Measurements from ENCODE around the gene BMPR1B. TPM values are rescaled to one million over a fixed set of nuclear protein-coding genes. Genes with fewer than 3 reads are reported as not detected.
A peak's percentile ranks its signal among the peaks of the same experiment; 100 is the strongest.
"Not testable (repeated sequence)": the region's sequence is repeated elsewhere in the genome, so short reads cannot be mapped to it uniquely, and the experiment has no call there.

Gene BMPR1B
- total and polyA plus RNA-seq, 4 donors, result 11.8 to 30.1 (median 16.7) TPM

GRCh38 chr4:94814237-94814636, 56.5 kb downstream of the BMPR1B start:
- Histone ChIP-seq H3K4me3 (ENCODE audit: low read depth, low read length) (no peak overlapping the region), H3K4me1 (ENCODE audit: control insufficient read depth, insufficient read depth, low read length) (no peaks in the 10 kb centered on the region), H3K36me3 (ENCODE audit: control insufficient read depth, insufficient read depth, low read length) (no peaks in the 10 kb centered on the region), H3K27ac (ENCODE audit: low read depth, low read length) (no peak overlapping the region), H3K27me3 (ENCODE audit: control insufficient read depth, insufficient read depth, low read length) (no peaks in the 10 kb centered on the region), H3K9me3 (ENCODE audit: control insufficient read depth, insufficient read depth, low read length) (no peaks in the 10 kb centered on the region)
- no peak for DNase-seq (ENCODE audit: low read depth in 4 of 6, low spot score in 6 of 6)

GRCh38 chr4:94819371-94820168, 61.8 kb downstream of the BMPR1B start:
- no CpG with 5 or more reads among the region's 4 CpGs for WGBS (ENCODE audit: insufficient coverage)
- DNase-seq (ENCODE audit: low read depth in 4 of 6, low spot score in 6 of 6), result peak in 1 of 6 donors; percentile 55
- Histone ChIP-seq H3K9me3 (ENCODE audit: control insufficient read depth, insufficient read depth, low read length) (no peaks in the 10 kb centered on the region), H3K27me3 (ENCODE audit: control insufficient read depth, insufficient read depth, low read length) (no peaks in the 10 kb centered on the region), H3K4me3 (ENCODE audit: low read depth, low read length) (no peak overlapping the region), H3K4me1 (ENCODE audit: control insufficient read depth, insufficient read depth, low read length) (no peaks in the 10 kb centered on the region), H3K36me3 (ENCODE audit: control insufficient read depth, insufficient read depth, low read length) (no peaks in the 10 kb centered on the region), H3K27ac (ENCODE audit: low read depth, low read length) (no peak overlapping the region)

GRCh38 chr4:94826206-94826605, 68.5 kb downstream of the BMPR1B start:
- peak in 4 of 6 donors; percentile 4 to 60 (median 28) for DNase-seq (ENCODE audit: low read depth in 4 of 6, low spot score in 6 of 6)
- 40% methylated on average over 4 of the region's 5 CpGs for WGBS (ENCODE audit: insufficient coverage)
- no peak overlapping the region for H3K27ac ChIP-seq (ENCODE audit: low read depth, low read length)

GRCh38 chr4:94827481-94828110, 69.8 kb downstream of the BMPR1B start:
- no peaks in the 10 kb centered on the region for H3K4me1 ChIP-seq (ENCODE audit: control insufficient read depth, insufficient read depth, low read length)
- H3K9me3 ChIP-seq (ENCODE audit: control insufficient read depth, insufficient read depth, low read length), result peaks cover under 1% of the 10 kb centered on the region
- no peak overlapping the region for H3K4me3 ChIP-seq (ENCODE audit: low read depth, low read length)
- no peaks in the 10 kb centered on the region for H3K27me3 ChIP-seq (ENCODE audit: control insufficient read depth, insufficient read depth, low read length)
- H3K36me3 ChIP-seq (ENCODE audit: control insufficient read depth, insufficient read depth, low read length), result no peaks in the 10 kb centered on the region
- DNase-seq (ENCODE audit: low read depth in 4 of 6, low spot score in 6 of 6), result no peak
- no CpG with 5 or more reads among the region's 5 CpGs for WGBS (ENCODE audit: insufficient coverage)
- H3K27ac ChIP-seq (ENCODE audit: low read depth, low read length), result no peak overlapping the region

More at GRCh38 chr4:94826206-94826605, 68.5 kb downstream of the BMPR1B start:
- Histone ChIP-seq H3K4me3 (ENCODE audit: low read depth, low read length) (no peak overlapping the region), H3K9me3 (ENCODE audit: control insufficient read depth, insufficient read depth, low read length) (no peaks in the 10 kb centered on the region), H3K36me3 (ENCODE audit: control insufficient read depth, insufficient read depth, low read length) (no peaks in the 10 kb centered on the region), H3K27me3 (ENCODE audit: control insufficient read depth, insufficient read depth, low read length) (no peaks in the 10 kb centered on the region), H3K4me1 (ENCODE audit: control insufficient read depth, insufficient read depth, low read length) (no peaks in the 10 kb centered on the region)

- WGBS (ENCODE audit: insufficient coverage), result no CpG with 5 or more reads among the region's 1 CpG
- Histone ChIP-seq H3K4me3 (ENCODE audit: low read depth, low read length) (no peak overlapping the region), H3K9me3 (ENCODE audit: control insufficient read depth, insufficient read depth, low read length) (peaks cover 1% of the 10 kb centered on the region), H3K4me1 (ENCODE audit: control insufficient read depth, insufficient read depth, low read length) (no peaks in the 10 kb centered on the region), H3K36me3 (ENCODE audit: control insufficient read depth, insufficient read depth, low read length) (no peaks in the 10 kb centered on the region), H3K27me3 (ENCODE audit: control insufficient read depth, insufficient read depth, low read length) (no peaks in the 10 kb centered on the region), H3K27ac (ENCODE audit: low read depth, low read length) (no peak overlapping the region)
- no peak for DNase-seq (ENCODE audit: low read depth in 4 of 6, low spot score in 6 of 6)
Measured at GRCh38 chr4:94828882-94829281, 71.1 kb downstream of the BMPR1B start.

- H3K9me3 ChIP-seq (ENCODE audit: control insufficient read depth, insufficient read depth, low read length), result peaks cover 1% of the 10 kb centered on the region
- no peak overlapping the region for H3K27ac ChIP-seq (ENCODE audit: low read depth, low read length)
- no peaks in the 10 kb centered on the region for H3K27me3 ChIP-seq (ENCODE audit: control insufficient read depth, insufficient read depth, low read length)
- DNase-seq (ENCODE audit: low read depth in 4 of 6, low spot score in 6 of 6), result no peak
- H3K4me3 ChIP-seq (ENCODE audit: low read depth, low read length), result no peak overlapping the region
- H3K4me1 ChIP-seq (ENCODE audit: control insufficient read depth, insufficient read depth, low read length), result no peaks in the 10 kb centered on the region
- H3K36me3 ChIP-seq (ENCODE audit: control insufficient read depth, insufficient read depth, low read length), result no peaks in the 10 kb centered on the region
- no CpG with 5 or more reads among the region's 2 CpGs for WGBS (ENCODE audit: insufficient coverage)
Measured at GRCh38 chr4:94831607-94832006, 73.9 kb downstream of the BMPR1B start.

GRCh38 chr4:94832329-94832728, 74.6 kb downstream of the BMPR1B start:
- WGBS (ENCODE audit: insufficient coverage), result 94% methylated on average over 5 of the region's 5 CpGs
- H3K4me3 ChIP-seq (ENCODE audit: low read depth, low read length); H3K36me3 ChIP-seq (ENCODE audit: control insufficient read depth, insufficient read depth, low read length): not testable (repeated sequence)

GRCh38 chr4:94833394-94833793, 75.6 kb downstream of the BMPR1B start:
- Histone ChIP-seq H3K4me1 (ENCODE audit: control insufficient read depth, insufficient read depth, low read length) (no peaks in the 10 kb centered on the region), H3K36me3 (ENCODE audit: control insufficient read depth, insufficient read depth, low read length) (no peaks in the 10 kb centered on the region), H3K4me3 (ENCODE audit: low read depth, low read length) (no peak overlapping the region), H3K27me3 (ENCODE audit: control insufficient read depth, insufficient read depth, low read length) (no peaks in the 10 kb centered on the region), H3K27ac (ENCODE audit: low read depth, low read length) (no peak overlapping the region), H3K9me3 (ENCODE audit: control insufficient read depth, insufficient read depth, low read length) (peaks cover 1% of the 10 kb centered on the region)
- no peak for DNase-seq (ENCODE audit: low read depth in 4 of 6, low spot score in 6 of 6)
- WGBS (ENCODE audit: insufficient coverage), result no CpG with 5 or more reads among the region's 1 CpG

More at GRCh38 chr4:94832329-94832728, 74.6 kb downstream of the BMPR1B start:
- H3K27ac ChIP-seq (ENCODE audit: low read depth, low read length); H3K4me1 ChIP-seq (ENCODE audit: control insufficient read depth, insufficient read depth, low read length); H3K27me3 ChIP-seq (ENCODE audit: control insufficient read depth, insufficient read depth, low read length); DNase-seq (ENCODE audit: low read depth in 4 of 6, low spot score in 6 of 6); H3K9me3 ChIP-seq (ENCODE audit: control insufficient read depth, insufficient read depth, low read length): not testable (repeated sequence)

GRCh38 chr4:94834501-94834900, 76.7 kb downstream of the BMPR1B start:
- Histone ChIP-seq H3K4me3 (ENCODE audit: low read depth, low read length) (no peak overlapping the region), H3K27me3 (ENCODE audit: control insufficient read depth, insufficient read depth, low read length) (no peaks in the 10 kb centered on the region), H3K9me3 (ENCODE audit: control insufficient read depth, insufficient read depth, low read length) (peaks cover 1% of the 10 kb centered on the region), H3K36me3 (ENCODE audit: control insufficient read depth, insufficient read depth, low read length) (no peaks in the 10 kb centered on the region), H3K4me1 (ENCODE audit: control insufficient read depth, insufficient read depth, low read length) (no peaks in the 10 kb centered on the region), H3K27ac (ENCODE audit: low read depth, low read length) (no peak overlapping the region)
- no peak for DNase-seq (ENCODE audit: low read depth in 4 of 6, low spot score in 6 of 6)
- no CpG with 5 or more reads among the region's 1 CpG for WGBS (ENCODE audit: insufficient coverage)
